Endothelial cell of umbilical vein (primary cell): Measurements from ENCODE around the gene SYT17.

Source experiments
- EZH2 ChIP-seq: IDR thresholded peaks from 2 replicates; pipeline ENCODE4 v1.6.1; 2012; ENCODE audit warnings: borderline replicate concordance, low read depth, mild to moderate bottlenecking, moderate library complexity, low read length, inconsistent platforms; ENCODE audit not compliant: severe bottlenecking
- JUN ChIP-seq: IDR thresholded peaks from 2 replicates; pipeline ENCODE4 v1.6.1; 2011; ENCODE audit warnings: borderline replicate concordance, low read depth; ENCODE audit not compliant: insufficient read length, insufficient read depth
- POLR2A ChIP-seq: IDR thresholded peaks from 2 replicates; pipeline ENCODE4 v1.6.1; 2012; ENCODE audit warnings: low read depth, mild to moderate bottlenecking, control low read depth, low read length
- POLR2AphosphoS5 ChIP-seq: IDR thresholded peaks from 2 replicates; pipeline ENCODE4 v1.6.1; 2012; ENCODE audit warnings: low read depth, mild to moderate bottlenecking, control low read depth, low read length, moderate library complexity; ENCODE audit not compliant: insufficient read depth
- TF ChIP-seq, protein P1 (sequence below), 2 donors: IDR thresholded peaks; 1 replicate in 1 of 2; 2 replicates in 1 of 2; pipeline ENCODE4 v1.5.1; 2011; ENCODE audit warnings: low read length in 2 of 2, mild to moderate bottlenecking in 2 of 2, moderate library complexity in 2 of 2, control low read depth in 1 of 2, inconsistent platforms in 1 of 2, low read depth in 1 of 2; ENCODE audit not compliant: insufficient read depth in 1 of 2; ENCODE audit errors: extremely low read depth in 1 of 2

DNA sequence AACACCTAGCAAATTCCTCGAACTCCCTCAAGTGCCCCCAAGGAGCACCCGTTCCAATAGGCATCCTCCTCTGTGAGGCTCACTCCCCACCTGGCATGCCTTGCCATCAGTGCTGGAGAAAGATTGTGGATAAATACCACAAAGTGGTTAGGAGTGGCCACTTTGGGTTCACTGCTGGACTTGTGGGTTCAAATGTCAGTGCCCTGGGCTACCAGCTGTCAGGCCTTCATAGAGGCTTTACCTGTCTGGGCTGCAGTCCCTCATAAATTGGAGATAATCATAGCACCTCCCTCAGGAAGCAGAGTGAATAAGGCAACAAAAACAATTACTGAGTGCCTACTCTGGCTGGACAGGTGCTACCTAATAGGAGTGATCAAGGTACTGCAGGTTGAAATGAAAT is 1.5 kb upstream of the SYT17 start:
- TF ChIP-seq, protein P1, sequence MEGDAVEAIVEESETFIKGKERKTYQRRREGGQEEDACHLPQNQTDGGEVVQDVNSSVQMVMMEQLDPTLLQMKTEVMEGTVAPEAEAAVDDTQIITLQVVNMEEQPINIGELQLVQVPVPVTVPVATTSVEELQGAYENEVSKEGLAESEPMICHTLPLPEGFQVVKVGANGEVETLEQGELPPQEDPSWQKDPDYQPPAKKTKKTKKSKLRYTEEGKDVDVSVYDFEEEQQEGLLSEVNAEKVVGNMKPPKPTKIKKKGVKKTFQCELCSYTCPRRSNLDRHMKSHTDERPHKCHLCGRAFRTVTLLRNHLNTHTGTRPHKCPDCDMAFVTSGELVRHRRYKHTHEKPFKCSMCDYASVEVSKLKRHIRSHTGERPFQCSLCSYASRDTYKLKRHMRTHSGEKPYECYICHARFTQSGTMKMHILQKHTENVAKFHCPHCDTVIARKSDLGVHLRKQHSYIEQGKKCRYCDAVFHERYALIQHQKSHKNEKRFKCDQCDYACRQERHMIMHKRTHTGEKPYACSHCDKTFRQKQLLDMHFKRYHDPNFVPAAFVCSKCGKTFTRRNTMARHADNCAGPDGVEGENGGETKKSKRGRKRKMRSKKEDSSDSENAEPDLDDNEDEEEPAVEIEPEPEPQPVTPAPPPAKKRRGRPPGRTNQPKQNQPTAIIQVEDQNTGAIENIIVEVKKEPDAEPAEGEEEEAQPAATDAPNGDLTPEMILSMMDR (IDR thresholded peaks at IDR 0.05; ENCODE audit: extremely low read depth in 1 of 2, insufficient read depth in 1 of 2, low read depth in 1 of 2, low read length in 2 of 2), result no peak
- TF ChIP-seq POLR2AphosphoS5 (no peak), POLR2A (no peak), EZH2 (no peak), JUN (no peak)
